Raji (cell line): ENCODE measurements around the gene OSBPL1A.

Experiments
- POLR2A ChIP-seq: IDR thresholded peaks from 2 replicates; pipeline ENCODE4 v1.6.1; 2011; ENCODE audit warnings: low read depth, low read length, control low read depth; ENCODE audit not compliant: insufficient read depth

The OSBPL1A gene

DNA sequence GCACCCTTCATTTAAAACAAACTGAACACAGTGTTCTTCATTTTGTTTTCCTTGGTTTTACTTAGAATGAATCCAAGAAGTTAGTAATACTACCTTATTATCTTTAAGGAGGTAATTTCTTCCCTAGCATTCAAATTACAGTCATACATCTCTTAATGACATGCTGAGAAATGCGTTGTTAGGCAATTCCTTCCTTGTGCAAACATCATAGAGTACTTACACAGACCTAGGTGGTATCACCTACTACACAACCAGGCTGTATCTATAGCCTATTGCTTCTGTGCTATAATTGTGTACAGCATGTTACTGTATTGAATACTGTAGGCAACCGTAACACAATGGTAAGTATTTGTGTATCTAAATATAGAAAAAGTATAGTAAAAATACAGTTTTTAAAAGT lies 267.1 kb downstream of the OSBPL1A start:
- TF ChIP-seq POLR2A: no peak

DNA sequence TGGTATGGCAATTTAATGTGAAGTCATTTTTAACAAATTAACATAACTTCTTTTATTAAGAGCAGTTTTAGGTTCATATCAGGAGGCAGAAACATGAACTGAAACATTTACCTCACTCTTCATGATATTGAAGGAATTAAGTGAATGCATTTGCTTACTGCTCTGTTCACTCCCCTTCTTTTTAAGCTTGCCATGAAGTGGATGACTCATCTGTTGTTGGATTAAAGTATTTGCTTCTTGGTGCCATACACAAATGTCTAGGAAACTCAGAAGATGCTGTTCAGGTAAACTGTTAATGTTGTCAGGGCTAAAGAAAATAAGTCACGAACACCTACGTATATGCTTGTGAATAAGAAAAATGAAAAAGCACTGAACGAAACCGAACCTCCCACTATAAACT lies 268.9 kb downstream of the OSBPL1A start:
- no peak for TF ChIP-seq POLR2A

DNA sequence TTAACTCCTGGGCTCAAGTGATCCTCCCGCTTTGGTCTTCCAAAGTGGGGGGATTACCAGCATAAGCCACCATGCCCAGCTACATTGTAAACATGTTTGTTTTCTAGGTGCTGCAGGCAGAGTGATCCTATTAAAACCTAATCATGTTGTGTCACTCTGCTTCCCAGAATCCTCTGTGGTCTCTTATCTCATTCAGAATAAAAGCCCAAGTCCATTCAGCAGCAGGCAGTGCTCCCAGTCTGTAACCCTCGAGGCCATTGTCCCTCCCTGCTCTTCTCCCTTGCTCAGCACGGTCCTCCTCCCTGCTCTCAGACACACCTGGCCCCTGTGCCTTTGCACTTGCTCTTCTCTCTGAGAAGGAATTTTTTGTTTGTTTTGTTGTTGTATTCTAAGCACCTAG lies 269.9 kb downstream of the OSBPL1A start:
- TF ChIP-seq POLR2A: no peak

DNA sequence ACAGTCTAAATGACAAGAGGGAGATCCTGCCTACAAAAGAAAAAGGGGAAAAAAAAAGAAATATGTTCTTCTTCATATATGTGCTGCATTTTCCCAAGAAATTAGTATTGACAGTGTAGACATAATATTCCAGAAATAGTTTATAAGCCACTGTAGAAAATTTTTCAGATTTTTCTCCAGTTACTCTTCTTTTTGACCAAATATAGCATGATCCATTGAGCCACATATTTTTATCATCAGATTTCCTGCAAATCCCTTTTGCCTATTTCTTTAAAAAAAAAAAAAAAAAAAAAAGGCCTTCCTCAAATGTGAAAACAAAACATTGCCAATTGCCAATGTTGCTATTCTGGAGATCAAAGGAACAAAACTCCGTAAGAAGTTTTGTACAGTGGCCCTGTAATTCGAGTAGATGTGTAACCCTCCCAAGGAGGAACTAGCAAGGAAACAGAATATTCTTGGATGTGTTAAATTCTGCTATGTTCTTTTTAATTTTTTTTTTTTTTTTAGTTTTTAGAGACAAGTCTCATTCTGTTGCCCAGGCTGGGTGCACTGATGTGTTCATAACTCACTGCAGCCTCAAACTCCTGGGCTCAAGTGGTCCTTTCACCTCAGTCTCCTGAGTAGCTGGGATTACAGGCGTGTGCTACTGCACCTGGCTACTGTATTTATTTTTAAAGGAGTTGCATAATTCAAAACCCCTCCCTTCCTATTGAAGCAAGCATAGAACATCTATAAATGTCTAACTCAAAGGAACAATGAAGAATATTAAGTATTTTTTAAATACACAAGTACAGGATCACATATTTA lies 271.3 kb downstream of the OSBPL1A start:
- TF ChIP-seq POLR2A: no peak

DNA sequence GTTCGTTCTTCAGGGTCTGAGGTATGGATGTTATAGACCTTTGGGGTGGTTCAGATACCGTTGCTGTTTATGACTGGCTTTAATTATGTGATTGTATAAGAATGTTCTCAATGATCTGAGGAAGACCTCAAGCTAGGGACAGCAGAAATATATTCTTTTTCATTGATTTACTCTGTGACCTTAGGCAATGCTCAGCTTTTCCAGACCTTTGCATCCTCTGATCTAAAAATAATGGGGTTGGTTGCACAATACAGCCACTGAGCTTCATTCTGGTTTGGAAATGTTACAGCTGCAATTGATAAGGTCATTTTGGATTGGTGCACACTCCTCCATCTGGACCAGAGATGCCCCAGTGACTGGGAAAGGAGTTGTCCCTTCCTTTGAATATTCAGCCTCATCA lies 276.0 kb downstream of the OSBPL1A start:
- no peak for TF ChIP-seq POLR2A

DNA sequence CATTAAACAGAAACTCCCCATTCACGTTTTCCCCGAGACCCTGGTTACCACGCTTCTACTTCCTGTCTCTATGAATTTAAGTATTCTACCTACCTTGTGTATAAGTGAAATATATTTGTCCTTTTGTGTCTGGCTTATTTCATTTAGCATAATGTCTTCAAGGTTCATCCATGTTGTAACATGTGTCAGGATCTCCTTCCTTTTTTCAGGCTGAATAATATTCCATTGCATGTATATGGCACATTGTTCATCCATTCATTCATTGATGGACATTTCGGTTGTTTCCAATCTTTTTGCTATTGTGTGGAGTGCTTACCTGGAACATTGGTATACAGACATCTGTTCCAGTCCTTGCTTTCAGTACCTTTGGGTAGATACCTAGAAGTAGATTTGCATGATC lies 276.9 kb downstream of the OSBPL1A start:
- TF ChIP-seq POLR2A: no peak

DNA sequence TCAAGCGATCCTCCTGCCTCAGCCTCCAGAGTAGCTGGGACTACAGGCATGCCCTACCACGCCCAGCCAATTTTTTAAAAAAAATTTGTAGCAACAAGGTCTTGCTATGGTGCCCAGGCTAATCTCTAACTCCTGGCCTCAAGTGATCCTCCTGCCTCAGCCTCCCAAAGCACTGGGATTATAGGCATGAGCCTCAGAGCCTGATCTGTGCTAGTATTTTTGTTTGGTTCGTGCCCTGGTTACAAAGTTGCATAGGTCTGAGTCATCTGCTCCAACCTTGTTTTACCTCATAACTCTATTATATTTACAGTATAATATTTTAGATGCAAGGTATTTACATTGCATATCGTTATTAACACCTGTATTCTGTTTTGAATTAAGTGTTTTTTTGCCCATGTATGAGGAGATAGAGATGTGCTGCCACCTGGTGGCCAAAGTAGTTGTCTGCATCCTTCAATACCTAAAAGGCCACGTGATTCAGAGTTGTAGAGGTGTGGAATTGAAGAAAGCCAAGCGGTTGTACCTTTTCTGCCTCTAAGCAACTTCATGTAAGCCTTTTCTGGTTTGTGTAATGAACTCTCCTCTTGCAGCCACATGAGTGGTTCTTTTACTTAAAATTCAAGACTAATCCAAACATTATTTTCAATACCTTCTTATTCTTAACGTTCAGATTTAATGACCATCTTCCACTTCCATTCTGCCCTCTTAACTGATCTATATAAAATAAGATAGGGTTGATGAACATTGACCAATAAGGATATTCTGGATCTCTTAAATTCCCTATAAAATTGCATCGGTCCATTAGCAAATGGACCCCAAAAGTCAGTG lies 278.7 kb downstream of the OSBPL1A start:
- TF ChIP-seq POLR2A: no peak

DNA sequence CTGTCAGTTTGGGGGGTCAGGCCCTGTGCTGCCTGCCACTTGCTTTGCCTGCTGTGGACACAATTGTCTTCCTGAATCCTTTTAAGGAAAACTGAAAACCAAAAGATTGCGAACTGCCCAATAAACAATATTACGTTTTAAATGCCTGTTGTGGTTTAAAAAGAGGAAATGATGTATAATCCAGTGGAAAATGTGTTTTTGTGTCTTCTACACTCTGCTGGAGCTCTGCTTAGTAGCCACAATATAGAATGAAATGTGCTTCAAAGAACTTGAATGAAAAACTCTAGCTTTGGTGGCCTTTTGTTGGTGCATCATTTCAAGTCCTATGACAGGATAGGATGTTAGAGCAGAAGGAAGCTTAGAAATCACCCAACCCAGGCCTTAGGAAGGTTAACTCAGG lies 282.0 kb downstream of the OSBPL1A start:
- TF ChIP-seq POLR2A: no peak

DNA sequence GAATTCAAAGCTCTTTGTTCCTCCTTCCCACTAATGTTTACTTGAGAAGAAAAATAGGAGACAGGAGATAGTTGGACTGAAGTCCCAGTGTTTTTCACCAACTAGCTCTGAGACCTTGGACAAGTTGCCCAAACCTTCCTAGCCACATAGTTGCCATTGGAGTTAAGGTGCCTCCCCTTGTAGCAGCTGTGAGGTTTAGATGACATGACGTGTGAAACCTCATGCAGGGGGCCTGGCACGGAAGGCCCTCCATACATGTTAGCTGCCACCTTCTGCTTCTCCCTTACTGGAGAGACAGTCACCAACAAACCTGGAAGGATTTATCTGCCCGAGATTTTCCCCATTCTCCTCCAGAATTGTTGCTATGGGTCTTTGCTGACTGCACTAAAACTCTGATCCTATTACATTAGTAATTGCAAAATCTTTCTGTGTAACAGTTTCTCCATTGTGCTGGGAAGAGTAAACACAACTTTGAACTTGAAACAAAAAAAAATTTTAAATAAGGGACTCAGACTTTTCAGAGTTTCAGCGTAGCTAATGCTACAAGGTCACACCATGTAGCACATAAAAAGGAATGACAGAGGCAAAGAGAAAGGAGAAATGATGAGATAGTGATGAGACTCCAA lies 282.6 kb downstream of the OSBPL1A start:
- no peak for TF ChIP-seq POLR2A

DNA sequence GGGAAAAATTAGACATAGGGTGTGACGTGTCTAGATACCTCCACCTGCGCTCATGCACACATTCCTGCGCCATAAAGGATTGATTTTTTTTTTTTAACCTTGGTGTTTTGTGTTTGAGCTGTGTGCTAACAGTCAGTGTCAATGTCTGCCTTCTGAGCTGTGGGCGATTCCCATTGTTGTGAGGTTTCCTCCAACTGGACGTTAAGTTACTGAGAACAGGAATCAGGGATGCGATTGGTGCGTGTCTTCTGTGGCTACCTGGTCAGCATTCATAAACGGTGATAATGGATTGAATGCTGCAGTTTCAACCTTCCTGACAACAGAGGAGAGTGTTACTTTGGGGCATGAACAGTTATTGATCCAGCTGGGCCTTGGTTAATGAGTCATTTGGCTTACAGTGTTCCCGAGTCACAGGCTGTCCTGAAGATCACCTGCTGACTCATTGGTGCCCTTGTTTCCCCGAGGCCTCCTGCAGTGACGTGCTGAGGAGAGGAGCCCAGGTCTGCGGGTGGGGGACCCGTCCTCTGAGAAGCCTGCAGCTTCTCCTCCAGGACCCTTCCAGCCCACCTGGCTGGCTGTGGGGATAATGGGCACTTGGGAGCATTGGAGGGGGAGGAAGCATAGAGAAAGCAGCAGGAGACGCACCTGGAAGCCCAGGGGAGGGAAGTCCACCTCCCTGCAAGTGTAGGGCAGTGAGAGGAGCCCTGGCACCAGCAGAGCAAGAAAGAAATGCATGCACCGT lies 284.6 kb downstream of the OSBPL1A start:
- TF ChIP-seq POLR2A: no peak

DNA sequence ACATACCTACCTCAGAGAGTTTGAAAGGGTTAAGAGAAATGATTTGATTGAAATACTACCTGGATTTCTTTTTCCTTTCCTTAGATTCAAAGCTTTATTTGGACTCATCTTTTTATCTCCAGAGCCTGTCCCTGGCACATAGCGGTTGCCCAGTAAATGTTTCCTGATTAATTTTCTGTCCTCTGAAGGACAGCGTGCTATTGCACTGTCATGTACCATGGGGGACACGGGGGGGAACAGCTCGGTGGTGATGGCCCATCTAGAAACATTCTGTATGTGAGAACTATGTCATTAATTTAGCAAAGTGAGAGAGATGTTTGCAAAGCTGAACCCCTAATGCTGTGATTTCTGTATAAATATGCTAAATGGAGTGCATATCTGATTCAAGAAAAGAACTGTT lies 285.2 kb downstream of the OSBPL1A start:
- TF ChIP-seq POLR2A: no peak
